ENCODE data around the gene KNDC1.

Gene KNDC1

DNA sequence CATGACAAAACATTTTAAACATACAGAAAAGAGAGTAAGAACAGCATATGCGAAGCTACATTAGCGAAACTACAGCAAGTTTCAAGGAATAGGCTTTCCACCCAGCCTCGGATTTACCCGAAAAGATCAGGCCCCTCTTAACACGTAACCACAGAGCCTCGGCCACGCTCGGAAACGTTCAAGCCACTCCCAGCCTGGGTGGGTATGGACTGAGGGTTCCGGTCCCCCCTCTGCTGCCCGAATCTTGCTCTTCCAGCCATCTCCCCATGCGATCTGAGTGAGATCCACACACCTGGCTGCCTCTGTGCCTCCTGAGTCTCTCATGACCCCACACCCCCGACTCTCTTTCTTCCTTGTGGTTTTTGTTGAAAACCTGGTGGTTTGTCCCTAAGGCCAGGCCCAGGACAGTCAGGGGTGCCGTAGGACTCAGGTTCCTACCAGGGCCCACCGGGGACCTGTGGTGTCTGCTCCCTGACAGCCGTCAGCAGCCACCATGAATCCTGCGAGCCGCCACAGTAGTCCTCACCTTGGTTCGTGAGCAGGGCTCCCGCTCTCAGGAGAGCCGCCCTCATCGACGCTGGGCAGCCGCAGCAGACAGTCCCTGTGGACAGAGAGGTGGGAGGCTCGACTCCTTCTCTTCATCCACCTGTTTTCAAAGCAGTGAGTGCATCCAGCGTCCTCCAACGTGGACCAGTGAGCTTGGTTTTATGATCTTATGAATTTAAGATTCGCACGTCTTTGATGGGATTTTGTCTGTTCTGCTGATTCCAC lies 18.5 kb downstream of the KNDC1 start:
- no peak for DNase-seq

DNA sequence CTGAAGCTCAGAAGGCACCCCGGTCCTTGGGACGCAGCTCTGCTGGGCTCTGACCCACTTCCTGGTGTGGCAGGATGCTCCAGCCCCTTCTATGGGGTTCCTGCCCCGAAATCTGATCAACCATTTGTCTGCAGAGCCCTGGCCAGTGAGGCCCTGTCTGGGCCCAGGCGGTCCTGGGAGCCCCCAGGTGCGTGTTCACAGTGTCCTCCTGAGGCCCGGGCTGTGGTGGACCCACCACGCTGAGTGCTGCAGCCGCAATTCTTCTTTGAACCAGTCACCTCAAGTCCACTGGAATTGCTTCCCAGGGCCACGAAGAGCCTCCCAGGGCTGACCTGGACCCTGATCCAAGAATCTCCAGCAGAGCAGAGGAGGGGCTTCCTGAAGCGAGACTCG lies 19.1 kb downstream of the KNDC1 start:
- DNase-seq, result no peak

DNA sequence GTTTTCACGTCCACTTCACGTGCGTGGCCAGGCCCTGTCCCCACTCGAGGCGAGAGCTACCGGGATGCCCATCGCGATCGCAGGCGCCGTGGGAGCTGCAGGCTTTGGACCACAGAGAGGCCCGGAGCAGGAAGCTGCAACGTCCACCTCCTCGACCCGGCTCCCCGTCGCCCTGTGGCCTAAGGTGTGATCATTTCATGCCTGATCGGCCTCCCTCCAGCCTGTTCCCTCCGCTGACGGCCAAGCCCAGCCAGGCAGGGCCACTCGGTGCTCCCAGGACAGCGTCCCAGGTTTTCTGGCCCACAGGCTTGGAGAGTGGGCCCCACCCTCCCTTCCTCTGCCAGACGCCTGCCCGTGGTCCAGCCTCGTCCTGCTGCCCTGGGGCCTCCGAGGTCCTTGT lies 19.6 kb downstream of the KNDC1 start:
- DNase-seq, result no peak

DNA sequence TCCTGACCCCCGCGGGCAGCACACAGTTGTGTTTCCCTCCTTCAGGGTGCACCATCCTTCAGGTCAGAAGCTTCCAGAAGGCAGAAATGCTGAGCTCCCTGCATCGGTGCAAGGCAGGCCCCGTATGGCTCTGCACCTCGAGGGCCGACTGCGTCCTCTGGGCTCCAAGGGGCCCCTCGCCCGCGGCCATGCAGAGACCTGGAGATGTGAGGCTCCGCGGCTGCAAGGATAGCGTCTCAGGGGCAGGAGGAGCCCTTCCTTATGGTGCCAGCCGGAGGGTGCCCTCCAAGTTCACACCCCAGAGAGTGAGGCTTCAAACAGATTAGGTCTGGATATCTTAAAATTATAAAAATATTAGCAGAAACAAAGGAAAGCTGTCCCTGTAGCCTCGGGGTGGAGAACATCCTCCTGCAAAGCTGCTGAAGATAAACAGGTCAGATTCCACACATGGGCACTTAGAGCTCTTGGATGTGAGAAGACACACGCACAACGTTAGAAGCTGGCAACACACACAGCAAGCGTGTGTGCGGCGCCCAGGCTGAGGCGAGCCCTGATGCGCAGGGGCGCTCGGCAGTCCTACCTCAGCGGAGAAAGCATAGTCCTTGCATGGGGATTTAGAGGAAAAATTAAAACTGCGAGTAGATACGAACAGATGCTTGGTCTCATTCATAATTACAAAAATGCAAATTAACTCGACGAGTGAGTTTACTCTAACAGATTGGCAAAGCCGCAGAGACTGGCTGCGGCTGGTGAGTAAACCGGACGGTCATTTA lies 20.4 kb downstream of the KNDC1 start:
- DNase-seq, result no peak

DNA sequence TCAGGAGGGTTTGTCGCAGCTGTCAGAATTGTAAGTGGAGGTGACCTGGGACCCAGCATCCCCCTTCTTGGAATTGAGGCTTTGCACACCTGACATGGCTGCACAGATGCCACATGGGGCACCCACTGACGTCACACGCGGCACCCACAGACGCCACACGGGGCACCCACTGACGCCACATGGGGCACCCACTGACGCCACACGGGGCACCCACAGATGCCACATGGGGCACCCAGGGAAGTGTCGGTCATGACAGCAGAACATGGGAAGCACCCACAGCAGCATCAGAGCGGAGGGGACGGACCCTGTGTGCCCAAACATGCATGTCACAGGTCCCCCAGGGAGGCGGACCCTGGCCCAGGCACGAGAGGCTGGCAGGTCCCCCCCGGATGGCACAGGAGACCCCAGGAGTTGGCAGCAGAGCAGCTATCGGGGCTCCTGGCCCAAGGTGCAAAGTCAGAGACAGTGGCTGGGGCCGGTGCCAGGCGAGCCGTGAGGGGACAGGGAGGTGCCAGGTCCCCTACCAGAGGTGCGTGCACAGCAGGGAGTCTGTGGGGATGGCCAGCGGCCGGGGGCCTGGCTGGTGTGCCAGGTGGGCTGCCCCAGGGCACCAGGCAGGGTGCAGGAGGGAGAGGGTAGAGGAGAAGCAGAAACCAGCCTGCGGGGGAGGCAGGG lies 21.1 kb downstream of the KNDC1 start:
- no peak for DNase-seq

DNA sequence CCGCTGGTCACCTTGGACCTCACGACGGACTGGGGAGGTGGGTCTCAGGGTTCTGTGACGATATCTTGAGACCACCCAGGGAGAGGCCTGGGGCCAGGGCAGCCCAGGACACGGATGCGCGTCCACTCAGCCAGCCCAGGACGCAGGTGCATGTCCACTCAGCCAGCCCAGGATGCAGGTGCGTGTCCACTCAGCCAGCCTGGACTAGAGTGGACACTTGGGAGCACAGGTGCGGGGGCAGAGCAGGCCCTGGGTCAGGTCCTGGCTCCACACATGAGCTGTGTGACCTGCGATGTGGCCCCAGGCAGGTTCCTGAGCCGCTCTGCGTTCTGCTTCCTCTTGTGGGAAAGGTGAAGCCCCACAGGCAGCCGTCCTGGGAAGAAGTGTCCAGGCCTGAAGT lies 22.2 kb downstream of the KNDC1 start:
- DNase-seq, result no peak

DNA sequence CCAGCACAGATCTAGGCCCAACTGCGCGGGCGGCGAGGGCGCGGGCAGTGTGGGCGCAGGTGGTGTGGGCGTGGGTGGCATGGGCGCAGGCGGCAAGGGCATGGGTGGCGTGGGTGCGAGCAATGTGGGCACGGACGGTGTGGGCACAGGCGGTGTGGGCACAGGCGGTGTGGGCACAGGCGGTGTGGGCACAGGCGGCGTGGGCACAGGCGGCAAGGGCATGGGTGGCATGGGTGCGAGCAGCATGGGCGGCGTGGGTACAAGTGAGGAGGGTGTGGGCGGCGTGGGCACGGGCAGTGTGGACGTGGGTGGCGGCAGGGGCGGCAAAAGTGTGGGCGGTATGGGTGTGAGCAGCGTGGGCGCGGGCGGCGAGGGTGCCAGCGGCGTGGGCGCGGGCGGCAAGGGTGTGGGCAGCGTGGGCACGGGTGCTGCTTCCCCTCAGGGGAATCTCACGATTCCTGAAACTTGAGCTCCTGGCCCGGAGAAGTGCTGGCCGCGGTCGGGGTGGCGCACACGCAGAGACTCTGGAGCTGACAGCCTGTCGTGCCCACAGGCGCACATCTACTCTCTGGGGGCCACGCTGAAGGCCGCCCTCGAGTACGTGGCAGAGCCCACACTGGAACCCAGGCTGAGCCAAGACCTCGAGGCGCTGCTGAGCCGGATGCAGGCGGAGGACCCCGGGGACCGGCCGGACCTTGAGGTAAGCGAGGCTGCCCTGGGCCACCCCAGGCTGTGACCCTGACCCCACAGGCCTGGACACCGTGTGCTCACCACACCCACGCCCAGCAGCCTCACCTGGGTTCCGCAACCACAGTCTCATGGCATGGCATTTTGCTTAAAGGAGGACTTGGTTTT lies 23.0 kb downstream of the KNDC1 start:
- no peak for DNase-seq

DNA sequence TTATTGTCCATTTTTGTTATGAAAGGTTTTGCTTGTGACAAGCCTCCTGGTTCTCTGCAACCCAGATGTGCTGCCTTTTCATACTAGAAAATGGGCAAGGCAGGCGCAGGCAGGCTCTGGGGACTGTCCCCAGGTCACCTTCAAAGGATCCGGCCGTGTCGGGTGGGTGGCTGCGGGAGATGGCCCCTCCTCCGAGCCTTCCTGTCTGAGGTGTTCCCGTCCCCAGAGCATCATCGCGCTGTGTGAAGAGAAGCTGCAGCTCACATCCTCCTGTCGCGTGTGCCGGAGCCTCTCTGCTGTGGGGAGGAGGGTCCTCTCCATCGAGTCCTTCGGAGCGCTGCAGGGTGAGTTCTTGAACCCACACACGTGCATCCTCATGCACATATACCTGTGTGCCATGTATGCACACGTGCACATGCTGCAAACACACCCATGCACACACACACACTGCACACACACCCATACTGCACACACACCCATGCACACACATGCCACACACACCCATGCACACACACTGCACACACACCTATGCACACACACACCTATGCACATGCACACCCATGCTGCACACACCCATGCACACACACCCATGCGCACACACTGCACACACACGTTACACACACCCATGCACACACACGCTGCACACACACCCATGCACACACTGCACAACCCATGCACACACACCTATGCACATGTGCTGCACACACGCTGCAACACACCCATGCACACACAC lies 23.8 kb downstream of the KNDC1 start:
- no peak for DNase-seq

DNA sequence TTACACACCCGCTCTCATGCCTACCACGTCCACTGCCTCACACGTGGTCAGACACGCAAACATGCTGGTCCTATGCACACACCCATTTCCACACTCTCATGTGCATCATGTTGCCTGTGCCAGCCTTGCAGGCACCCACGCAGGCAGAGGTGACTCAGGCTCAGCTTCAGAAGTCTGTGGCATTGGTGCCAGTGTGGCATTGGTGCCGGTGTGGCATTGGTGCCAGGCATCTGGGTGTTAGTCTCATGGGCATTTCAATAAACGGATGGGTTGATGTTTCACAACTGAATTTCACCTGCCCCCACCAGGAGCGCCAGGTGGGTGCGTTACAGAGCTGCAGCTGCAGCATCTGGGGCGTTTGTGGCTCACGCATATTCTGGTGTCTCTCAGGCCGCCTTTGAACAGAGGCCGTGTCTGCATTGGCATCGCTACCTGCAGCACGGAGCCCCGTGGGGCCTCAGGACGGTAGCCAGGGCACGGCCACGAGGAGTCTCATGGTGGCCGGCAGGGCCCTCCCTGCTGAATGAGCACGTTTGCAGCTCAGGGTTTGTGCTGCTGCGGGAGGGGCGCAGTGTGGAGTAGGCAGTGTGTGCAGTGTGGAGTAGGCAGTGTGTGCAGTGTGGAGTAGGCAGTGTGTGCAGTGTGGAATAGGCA lies 24.7 kb downstream of the KNDC1 start:
- DNase-seq, result no peak

DNA sequence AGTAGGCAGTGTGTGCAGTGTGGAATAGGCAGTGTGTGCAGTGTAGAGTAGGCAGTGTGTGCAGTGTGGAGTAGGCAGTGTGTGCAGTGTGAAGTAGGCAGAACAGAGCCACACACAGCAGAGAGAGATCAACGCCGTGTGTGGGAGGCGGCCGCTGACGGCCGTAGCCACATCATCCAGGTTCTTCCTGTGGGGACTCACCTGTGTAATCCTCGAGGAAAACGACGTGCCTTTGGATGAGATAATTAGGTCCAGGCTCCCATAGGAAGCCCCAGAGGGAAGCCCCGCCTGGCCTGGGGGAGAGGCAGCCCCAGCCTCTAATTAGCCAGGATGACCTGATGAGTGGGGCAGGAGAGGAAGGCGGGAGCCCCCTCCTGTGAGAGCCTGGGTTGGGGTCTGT lies 25.4 kb downstream of the KNDC1 start:
- no peak for DNase-seq

DNA sequence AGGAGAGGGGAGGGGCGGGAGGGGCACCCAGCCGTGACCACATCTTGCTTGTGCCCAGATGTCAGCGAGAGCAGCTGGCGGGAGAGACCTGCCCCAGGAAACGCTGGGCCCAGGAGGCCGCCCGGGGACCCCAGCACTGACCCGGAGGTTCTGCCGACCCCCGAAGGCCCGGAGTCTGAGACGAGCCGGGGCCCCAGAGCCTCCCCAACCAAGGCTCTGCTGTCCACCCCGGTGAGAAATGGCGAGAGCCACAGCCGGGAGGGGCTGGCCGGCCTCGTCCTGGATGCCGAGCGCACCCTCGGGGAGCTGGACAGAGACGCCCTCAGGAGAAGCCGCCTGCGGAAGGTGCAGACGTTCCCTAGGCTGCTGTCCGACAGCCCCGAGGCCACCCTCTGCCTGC lies 25.9 kb downstream of the KNDC1 start:
- DNase-seq, result no peak

DNA sequence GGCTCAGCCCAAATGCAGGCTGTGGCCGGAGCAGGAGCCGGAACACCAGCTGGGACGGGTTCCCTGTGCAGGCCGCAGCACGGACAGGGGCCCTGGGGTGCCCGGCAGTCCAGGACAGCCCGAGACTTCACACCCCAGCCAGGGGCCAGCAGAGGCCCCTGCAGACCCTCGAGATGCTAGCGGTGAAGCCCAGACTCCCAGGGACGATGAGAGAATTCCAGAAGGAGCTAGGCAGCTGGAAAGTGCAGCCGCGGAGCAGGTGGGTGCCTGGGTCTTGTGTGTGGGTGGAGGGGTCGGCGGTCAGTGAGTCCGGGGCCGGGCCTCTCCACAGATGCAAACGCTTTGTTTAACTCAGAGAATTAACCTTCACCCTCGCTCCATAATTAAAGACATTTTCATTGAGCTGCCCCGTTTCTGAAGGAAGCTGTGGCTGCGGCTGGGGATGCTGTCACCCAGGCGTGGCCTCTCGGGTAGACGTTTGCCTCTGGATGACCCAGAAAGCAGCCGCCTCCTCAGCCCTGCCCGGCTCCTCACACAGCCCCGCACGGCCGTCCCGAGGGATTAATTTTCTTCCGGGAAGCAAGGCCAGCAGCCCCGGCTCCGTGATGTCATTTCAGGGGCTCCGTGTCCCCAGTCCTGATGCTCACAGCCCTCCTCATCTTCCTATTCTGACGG lies 26.5 kb downstream of the KNDC1 start:
- DNase-seq, result no peak

DNA sequence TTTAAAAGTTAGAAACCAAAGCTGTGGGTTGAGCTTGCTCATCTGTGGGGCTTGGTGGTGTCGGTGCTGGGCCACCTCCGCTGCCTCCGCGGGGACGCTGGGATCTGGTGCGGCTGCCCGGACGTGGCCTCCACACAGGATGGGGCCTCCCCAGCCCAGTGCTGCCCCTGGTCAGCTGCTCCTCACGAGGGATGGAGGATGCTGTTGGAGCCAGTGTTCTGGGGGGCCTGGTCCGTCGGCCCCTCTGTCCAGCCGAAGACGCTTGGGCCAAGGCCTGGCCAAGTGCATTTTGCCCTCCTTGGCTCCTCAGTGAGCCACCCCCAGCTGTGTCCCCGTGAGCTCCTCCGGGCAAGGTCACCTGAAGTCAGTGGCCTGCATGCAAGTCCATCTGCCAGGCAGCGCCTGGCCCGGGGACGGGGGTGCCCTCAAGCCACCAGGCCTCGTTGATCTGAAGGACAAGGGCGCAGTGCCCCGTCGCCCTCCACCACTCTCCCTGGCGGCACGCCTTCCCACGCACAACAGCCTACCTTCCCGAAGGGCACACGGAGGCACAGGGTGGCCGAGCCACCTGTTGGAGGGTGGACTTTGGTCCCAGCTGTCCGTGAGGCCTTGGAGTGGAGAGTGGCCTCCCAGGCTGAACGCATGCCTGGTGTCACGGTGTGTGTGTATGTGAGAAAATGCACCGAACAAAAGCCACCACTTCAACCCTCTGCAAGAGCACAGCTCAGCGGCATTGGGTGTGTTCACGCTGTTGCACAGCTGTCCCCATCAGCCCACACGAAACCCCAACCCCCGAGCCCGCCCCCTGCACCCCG lies 27.3 kb downstream of the KNDC1 start:
- DNase-seq, result no peak

DNA sequence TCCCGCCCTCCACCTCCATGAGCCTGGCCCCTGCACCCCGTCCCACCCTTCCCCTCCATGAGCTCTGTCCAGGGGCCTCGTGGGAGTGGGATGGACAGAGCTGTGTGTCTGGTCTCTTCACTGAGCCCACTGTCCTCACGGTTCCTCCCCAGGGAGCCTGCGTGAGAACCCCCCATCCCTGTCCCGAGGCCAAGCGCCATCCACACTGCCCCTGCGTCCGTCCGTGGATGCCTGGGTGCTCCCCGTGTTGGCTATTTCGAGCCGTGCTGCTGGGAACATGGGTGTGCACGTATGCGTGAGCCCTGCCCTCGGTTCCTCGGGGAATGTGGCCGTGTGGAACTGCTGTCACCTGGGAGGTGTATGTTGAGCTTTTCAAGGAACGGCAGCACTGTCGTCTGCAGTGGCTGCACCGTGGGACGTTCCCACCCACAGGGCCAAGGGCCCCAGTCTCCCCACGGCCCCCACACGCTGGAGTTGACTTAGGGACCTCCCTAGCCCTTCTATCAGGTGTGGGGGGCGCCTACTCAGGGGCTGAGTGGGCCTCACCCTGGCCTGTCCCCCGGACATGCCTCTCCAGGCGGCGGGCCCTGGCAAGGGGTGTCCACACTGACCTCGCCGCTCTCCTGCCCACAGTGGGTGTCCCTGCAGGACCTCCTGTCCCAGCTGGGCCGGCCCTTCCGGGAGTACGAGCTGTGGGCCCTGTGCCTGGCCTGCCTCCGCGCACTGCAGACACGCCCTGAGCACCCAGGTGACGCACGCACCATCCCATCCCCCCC lies 28.1 kb downstream of the KNDC1 start:
- DNase-seq, result no peak

DNA sequence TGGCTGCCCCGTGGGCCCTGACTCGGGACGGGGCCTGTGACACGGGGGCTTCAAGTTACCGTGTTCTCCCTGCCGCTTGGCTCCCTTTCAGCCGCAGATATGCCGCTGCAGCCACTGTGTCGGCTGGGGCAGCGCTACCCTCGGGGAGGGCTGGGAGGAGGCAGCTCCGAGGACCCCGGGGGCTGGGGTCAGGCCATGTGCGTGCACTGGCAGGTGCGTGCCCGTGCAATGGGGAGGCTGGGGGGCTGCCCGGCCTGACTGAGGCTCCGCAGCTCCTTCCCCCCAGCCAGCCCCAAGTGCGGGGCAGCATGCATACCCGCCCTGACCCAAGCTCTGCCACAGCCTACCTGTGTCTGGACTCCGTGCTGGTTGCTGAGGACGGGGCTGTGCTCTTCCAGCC lies 29.2 kb downstream of the KNDC1 start:
- no peak for DNase-seq

DNA sequence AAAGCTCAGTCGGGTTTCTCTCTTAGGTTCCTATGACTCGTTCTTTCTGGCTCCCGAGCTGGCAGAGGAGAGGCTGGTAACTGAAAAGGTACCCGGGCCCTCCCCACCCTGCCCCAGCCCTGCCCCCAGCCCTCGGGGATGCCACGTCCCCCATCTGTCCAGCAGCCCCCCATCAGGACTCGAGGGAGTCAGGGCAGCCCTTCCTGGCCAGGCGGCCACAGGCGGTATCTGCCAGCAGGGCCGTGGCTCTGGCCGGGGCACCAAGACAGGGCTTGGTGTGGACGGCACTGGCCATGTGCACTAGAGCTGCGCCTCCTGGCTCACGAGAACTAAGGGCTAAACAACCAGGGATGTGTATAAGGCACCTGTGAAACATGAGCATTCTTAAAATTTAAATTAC lies 29.7 kb downstream of the KNDC1 start:
- no peak for DNase-seq

DNA sequence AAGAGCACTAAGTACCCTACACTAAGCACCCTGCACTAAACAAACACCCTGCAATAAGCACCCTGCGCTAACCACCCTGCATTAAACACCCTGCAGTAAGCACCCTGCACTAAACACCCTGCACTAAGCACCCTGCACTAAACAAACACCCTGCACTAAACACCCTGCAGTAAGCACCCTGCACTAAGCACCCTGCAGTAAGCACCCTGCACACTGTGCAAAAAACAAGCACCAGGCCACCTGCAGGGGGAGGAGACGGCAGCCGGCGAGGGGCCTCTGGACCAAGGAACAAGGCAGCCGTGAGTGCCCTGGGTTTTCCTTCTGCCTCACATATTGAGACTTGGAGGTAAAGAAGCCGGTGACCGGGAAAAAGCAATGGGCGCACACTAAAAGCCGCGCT lies 30.2 kb downstream of the KNDC1 start:
- no peak for DNase-seq

DNA sequence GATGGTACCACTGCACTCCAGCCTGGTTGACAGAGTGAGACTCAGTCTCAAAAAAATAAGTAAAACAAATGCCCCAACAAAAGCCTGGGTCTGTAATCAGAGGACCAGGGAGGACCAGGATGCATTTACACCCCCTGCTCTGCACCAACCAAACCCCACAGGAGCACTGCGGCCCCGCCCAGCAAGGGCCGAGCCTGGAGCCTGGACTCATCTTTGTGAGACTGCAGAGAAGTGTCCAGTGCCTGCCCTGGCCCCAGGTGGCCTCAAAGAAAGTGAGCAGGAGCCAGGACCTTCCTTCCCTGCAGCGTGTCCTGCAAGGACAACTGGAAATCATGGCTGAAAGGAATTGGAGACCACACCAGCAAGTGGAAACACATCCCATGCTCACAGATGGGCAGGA lies 31.6 kb downstream of the KNDC1 start:
- no peak for DNase-seq

DNA sequence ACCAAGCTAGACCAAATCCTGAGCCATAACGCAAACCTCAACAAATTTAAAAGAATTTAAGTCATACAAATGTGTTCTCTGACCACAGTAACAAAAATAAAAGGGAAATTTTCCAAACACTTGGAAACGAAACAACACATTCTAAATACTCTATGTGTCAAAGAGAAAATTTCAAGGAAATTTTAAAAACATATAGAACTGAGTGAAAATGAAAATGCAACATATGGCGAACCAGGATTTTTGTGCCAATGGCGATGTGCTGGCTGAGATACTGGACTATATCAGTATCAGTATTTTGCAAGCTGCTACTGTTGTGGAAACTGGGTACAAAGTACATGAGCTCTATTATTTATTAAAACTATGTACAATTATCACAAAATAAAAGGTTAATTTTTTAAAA lies 34.1 kb downstream of the KNDC1 start:
- DNase-seq, result no peak

DNA sequence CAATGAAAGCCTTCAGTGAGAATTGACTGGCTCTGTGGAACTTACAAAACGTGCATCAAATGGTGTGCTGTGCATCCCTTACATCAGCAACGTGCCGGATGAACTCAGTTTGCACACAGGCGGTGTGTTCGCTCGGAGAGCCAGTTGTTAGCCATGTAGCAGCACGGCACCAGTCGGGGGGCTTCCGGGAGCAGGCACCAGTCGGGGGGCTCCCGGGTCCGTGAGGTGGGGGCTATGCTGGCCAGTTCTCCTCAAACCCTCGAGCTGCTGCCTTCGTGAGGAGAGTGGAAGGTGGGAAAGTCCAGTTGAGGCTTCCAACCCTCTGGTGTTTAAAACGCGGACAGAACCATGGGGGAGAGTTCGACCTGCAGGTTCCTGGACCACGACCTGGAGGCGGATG lies 35.1 kb downstream of the KNDC1 start:
- DNase-seq, result no peak
